ENCODE measurements around the gene BRD9.
A peak's percentile ranks its signal among the peaks of the same experiment; 100 is the strongest.
"Not testable (repeated sequence)": the region's sequence is repeated elsewhere in the genome, so short reads cannot be mapped to it uniquely, and the experiment has no call there.

Gene BRD9

GRCh38 chr5:933251-933861 lies 40.8 kb upstream of the BRD9 start:
- DNase-seq (ENCODE audit: low read depth): no peak
- no peak for TF ChIP-seq CTCF (IDR thresholded peaks at IDR 0.05; ENCODE audit: insufficient read depth, low read depth, low read length, missing control alignments)
- no peak overlapping the region for H3K4me3 ChIP-seq (ENCODE audit: low read depth, low read length)

- peak; percentile 10 for DNase-seq (ENCODE audit: low read depth)
- no peak for TF ChIP-seq CTCF (IDR thresholded peaks at IDR 0.05; ENCODE audit: insufficient read depth, low read depth, low read length, missing control alignments)
- no peak overlapping the region for H3K4me3 ChIP-seq (ENCODE audit: low read depth, low read length)
Measured at GRCh38 chr5:932628-933250, 40.1 kb upstream of the BRD9 start.

- DNase-seq (ENCODE audit: low read depth): no peak
- TF ChIP-seq CTCF (IDR thresholded peaks at IDR 0.05; ENCODE audit: insufficient read depth, low read depth, low read length, missing control alignments): no peak
- no peak overlapping the region for H3K4me3 ChIP-seq (ENCODE audit: low read depth, low read length)
Measured at GRCh38 chr5:932151-932627, 39.6 kb upstream of the BRD9 start.

GRCh38 chr5:931570-932145 lies 39.1 kb upstream of the BRD9 start:
- no peak for DNase-seq (ENCODE audit: low read depth)

GRCh38 chr5:930866-931265 lies 38.3 kb upstream of the BRD9 start:
- no peak overlapping the region for H3K4me3 ChIP-seq (ENCODE audit: low read depth, low read length)
- no peak for DNase-seq (ENCODE audit: low read depth)
- TF ChIP-seq CTCF (IDR thresholded peaks at IDR 0.05; ENCODE audit: insufficient read depth, low read depth, low read length, missing control alignments): no peak

More at GRCh38 chr5:931570-932145, 39.1 kb upstream of the BRD9 start:
- TF ChIP-seq CTCF (IDR thresholded peaks at IDR 0.05; ENCODE audit: insufficient read depth, low read depth, low read length, missing control alignments): no peak
- H3K4me3 ChIP-seq (ENCODE audit: low read depth, low read length): no peak overlapping the region

- no peak for TF ChIP-seq CTCF (IDR thresholded peaks at IDR 0.05; ENCODE audit: insufficient read depth, low read depth, low read length, missing control alignments)
- no peak overlapping the region for H3K4me3 ChIP-seq (ENCODE audit: low read depth, low read length)
- DNase-seq (ENCODE audit: low read depth): no peak
Measured at GRCh38 chr5:929596-929995, 37.0 kb upstream of the BRD9 start.

GRCh38 chr5:929182-929581 lies 36.6 kb upstream of the BRD9 start:
- not testable (repeated sequence) for DNase-seq (ENCODE audit: low read depth); H3K4me3 ChIP-seq (ENCODE audit: low read depth, low read length)

Data from GM12865 (cell line).